ENCODE measurements around the gene CHST11.

CHST11 gene

DNA sequence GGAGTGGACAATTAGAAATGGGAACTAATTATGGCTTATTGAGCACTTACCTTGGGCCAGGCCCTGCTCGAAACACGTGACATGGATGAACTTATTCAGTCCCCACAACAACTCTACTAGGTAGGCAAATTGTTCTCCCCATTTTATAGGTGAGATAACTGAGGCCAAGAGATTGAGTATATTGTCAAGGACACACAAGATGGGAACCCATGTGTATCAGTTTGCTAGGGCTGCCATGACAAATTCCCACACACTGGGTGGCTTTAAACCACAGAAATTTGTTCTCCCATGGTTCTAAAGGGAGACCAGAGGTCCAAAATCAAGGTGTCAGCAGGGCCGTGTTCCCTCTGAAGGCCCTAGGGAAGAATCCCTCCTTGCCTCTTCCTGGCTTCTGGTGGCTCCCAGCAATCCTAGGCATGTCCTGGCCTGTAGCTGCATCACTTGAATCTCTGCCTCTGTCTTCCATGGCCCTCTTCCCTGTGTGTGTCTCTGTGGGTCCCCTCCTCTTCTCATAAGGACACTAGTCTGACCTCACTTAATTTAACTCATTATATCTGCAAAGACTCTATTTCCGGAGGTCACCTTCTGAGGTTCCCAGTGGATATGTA lies 128.8 kb downstream of the CHST11 start:
- intact Hi-C loops (cut with DNase I), result no loop called here
- no peak for DNase-seq

GRCh38 chr12:104586351-104586919 lies 129.7 kb downstream of the CHST11 start:
- DNase-seq, result no peak
- intact Hi-C loops (cut with DNase I), result no loop called here

DNA sequence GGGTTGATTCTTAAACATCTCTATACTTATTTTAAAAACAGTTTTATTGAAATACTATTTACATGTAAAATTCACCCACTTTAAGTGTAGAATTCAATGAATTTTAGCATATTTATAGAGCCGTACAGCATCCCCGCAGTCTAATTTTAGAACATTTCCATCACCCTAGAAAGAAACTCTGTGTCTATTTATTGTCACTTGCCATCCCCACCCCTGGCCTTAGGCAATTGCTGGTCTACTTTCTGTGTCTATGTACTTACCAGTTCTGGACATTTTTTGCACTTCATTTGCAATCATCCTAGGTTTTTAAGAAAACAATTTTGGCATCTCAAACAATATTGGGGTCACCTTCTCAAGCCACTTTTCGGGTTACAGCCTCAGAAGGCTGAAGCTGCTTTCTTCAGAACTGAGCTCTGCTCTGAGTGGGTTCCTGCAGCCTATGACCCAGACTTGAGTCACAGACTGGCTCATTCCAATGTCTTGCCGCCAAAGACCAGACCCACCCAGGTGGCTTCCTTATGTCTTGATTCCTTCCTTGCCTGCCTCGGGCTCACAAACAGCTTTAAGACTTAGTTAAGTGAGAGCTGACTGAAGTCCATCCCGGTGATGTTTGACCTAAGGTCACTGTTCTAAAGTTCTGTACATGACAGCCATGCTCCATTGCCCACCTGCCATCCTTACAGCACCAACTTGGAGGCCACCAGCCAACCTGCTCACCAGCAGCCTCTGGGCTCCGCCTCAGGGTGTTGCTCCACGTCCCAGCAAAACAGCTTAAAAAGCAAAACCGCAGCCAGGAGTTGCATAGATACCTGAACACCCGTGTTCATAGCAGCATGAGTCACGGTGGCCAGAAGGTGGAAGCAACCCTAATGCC lies 131.5 kb downstream of the CHST11 start:
- intact Hi-C loops (cut with DNase I), result no loop called here
- DNase-seq, result no peak

DNA sequence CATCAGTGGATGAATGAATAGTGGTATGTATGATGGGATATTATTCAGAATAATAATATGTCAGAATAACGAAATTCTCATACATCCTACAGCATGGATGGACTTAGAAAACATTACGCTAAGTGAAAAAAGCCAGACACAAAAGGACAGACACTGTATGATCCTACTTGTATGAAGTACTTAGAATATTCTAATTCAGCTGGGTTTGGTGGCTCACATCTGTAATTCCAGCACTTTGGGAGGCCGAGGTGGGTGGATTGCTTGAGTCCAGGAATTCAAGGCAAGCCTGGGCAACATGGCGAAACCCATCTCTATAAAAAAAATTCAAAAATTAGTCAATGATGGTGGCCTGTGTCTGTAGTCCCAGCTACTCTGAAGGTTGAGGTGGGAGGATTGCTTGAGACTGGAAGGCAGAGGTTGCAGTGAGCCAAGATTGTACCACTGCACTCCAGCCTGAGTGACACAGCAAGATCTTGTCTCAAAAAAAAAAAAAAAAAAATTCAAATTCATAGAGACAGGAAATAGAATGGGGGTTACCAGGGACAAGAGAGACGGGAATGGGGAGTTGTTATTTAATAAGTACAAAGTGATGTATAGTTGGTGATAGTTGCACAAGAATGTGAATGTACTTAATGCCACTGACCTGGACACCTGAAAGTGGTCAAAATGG lies 132.3 kb downstream of the CHST11 start:
- no peak for DNase-seq
- intact Hi-C loops (cut with DNase I), result no loop called here

DNA sequence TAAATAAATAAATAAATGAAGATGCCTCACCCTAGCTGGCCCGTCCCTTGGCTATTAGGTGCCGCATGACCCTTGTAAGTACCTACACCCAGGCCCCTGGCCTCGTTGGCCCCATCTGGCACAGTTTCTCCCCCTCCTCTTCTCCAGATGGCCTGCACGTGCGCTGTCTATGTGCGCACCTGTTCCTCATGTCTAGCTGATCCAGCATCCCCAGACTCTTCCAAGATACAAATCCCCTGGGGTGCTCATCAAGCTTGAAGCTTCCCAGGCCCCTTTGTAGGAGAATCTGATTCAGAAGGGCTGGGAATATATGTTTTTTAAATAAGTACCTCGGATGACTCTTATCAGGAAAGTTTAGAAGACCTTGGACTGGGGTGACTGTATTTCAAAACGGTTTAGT lies 133.3 kb downstream of the CHST11 start:
- DNase-seq, result no peak
- intact Hi-C loops (cut with DNase I), result no loop called here

GRCh38 chr12:104591257-104591885 lies 134.6 kb downstream of the CHST11 start:
- intact Hi-C loops (cut with DNase I), result no loop called here
- no peak for DNase-seq

DNA sequence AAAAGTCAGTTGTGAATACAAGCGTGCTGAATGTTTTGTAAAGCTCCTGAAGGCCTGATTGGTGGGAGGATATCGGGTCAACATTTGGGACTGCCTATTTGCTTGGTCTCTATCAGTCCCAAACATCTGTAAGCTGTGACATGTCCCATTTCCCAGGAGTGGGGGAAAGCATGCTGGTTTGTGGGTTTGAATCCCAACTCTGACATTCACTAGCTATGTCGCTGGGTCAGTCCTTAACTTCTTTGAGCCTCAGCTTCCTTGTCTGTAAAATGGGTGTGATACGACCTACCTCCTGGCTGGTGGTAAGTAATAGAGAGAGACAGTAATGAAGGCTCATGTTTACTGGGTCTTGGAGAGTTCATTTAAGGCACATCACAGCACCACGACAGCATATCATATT lies 136.7 kb downstream of the CHST11 start:
- no peak for DNase-seq
- intact Hi-C loops (cut with DNase I), result no loop called here

GRCh38 chr12:104596134-104596799 lies 139.5 kb downstream of the CHST11 start:
- DNase-seq, result peak in 28 of 42 donors; percentile 15 to 72 (median 40)
- intact Hi-C loops (cut with DNase I), result no loop called here

- intact Hi-C loops (cut with DNase I), result no loop called here
- no peak for DNase-seq
Measured at GRCh38 chr12:104596898-104597843, 140.4 kb downstream of the CHST11 start.

DNA sequence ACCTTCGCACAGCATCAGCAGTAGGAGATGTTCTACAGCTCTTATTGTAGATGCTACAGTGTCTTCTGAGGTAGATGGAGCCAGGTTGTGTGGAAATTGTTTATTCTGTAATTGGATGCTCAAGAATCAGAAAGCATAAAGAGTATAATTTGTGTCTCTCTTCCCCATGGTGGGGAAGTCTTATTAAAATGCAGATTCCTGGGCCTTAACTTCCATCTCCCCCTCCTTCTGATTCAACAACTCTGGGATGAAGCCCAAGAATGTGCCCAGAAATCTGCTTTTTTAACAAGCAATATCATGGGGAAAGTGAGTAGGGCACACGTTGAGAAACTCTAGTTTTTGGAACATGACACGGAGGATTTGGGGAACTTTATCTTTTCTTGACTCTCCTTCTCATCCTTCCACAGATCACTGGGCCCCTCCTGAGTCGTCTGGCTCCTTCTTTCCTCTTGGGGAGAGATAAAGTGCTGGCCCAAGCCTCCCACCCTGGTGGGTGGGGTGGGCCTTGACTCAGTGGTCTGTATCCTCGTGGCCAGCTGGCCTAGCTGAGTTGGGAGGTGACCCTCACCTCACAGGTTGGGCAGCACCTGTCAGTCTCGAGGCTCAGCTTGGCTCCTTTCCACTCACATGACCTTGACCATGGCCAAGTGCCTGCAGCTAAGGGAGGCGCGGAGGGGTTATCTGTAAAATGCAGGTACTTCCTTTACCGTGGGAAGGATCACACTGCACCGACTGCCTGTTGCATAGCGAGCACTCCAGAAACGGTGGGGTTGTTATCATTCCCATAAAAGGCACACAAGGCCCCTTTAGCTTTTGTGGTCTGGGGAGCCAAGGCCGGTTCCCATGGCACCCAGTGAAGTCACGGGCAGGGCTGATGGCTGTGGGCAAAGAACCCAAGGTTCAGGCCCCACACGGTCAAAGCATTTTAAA lies 141.9 kb downstream of the CHST11 start:
- DNase-seq, result no peak
- intact Hi-C loops (cut with DNase I), result no loop called here

GRCh38 chr12:104599272-104600035 lies 142.7 kb downstream of the CHST11 start:
- intact Hi-C loops (cut with DNase I), result no loop called here
- DNase-seq, result no peak

GRCh38 chr12:104600036-104600712 lies 143.4 kb downstream of the CHST11 start:
- intact Hi-C loops (cut with DNase I), result no loop called here
- DNase-seq, result no peak

DNA sequence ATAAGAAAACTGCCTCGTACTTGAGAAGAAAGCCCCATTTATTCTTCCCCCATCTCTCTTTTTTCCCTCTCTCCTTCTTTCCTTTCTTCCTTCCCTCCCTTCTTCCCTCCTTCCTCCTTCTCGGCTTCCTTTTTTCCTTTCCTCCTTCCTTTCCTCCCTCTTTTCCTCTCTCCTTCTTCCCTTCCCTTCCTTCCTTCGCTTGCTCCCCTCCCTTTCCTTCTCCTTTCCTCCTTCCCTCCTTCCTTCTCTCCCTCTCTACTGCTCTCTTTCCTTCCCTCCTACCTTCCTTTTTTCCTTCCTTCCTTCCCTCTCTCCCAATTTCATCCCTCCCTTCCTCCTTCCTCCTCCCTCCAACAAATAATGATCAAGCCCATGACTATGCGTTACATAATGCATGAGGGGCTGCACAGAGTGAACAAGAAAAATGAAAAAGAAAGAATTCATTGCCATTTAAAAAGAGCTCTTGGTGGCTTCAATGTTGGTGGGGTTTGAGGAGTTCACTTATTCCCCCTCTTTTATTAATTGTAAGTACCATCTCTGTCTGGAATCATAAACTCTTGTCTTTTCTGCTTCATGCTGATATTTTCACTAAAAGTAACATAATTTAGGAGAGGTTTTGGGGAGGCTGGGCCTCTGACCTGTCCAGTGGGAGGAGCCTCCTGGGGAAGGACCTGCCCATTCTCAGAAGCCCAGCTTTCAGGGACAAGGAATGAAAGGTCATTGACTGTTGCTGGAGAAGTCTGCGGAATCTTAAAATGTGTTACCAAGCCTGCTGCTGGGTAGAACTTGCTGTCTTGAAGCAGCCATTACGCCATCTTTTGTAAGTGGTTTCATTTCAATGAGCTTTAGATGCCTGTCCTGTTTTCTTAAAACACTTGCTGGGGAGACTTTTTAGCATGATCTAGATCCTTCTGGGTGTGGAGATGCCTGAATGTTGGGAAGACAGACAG lies 144.3 kb downstream of the CHST11 start:
- no peak for DNase-seq
- intact Hi-C loops (cut with DNase I), result no loop called here

GRCh38 chr12:104602406-104602805 lies 145.7 kb downstream of the CHST11 start:
- intact Hi-C loops (cut with DNase I), result no loop called here

More at GRCh38 chr12:104602406-104602805, 145.7 kb downstream of the CHST11 start:
- peak in 5 of 42 donors; percentile 11 to 44 (median 18) for DNase-seq

Data from head of caudate nucleus (tissue), 42 donors.